CD14-positive monocyte (primary cell): ENCODE results near the gene TPP2. TPM values are rescaled to one million over a fixed set of nuclear protein-coding genes. Genes with fewer than 3 reads are reported as not detected.

Source experiments
- DNase-seq, 3 donors: peaks; one replicate each; pipeline ENCODE4 v3.0.0-alpha.2; 2011 to 2022
- H2AFZ ChIP-seq: 2 replicates; pipeline ENCODE4 v1.6.0; 2012; ENCODE audit warnings: mild to moderate bottlenecking, low read depth, low read length, inconsistent platforms; ENCODE audit not compliant: insufficient read depth, poor library complexity, severe bottlenecking
- H3K27ac ChIP-seq, 2 donors: 1 replicate in 1 of 2; 2 replicates in 1 of 2; pipeline ENCODE4 v1.5.1; 2012 to 2013; ENCODE audit warnings: low read length in 2 of 2, control low read depth in 1 of 2, inconsistent platforms in 1 of 2, low read depth in 1 of 2, mild to moderate bottlenecking in 1 of 2
- H3K27me3 ChIP-seq, 2 donors: one replicate each; pipeline versions ENCODE4 v1.6.0 to v1.6.1; 2011 to 2013; ENCODE audit warnings: low read length in 2 of 2; ENCODE audit not compliant: control insufficient read depth in 2 of 2, insufficient read depth in 2 of 2
- H3K36me3 ChIP-seq, 2 donors: replicated peaks in 1 of 2; 1 replicate in 1 of 2; 2 replicates in 1 of 2; pipeline versions ENCODE4 v1.5.1 to v1.6.1; 2012 to 2013; ENCODE audit warnings: low read length in 2 of 2, control low read depth in 1 of 2, inconsistent platforms in 1 of 2, mild to moderate bottlenecking in 1 of 2; ENCODE audit not compliant: insufficient read depth in 2 of 2, control insufficient read depth in 1 of 2
- H3K4me1 ChIP-seq, 2 donors: 1 replicate in 1 of 2; 2 replicates in 1 of 2; pipeline versions ENCODE4 v1.5.1 to v1.6.1; 2012 to 2013; ENCODE audit warnings: low read length in 2 of 2, control low read depth in 1 of 2, inconsistent platforms in 1 of 2, mild to moderate bottlenecking in 1 of 2, moderate library complexity in 1 of 2; ENCODE audit not compliant: insufficient read depth in 2 of 2, control insufficient read depth in 1 of 2
- H3K4me2 ChIP-seq: replicated peaks from 2 replicates; pipeline ENCODE3; 2012; ENCODE audit warnings: low read length, moderate library complexity, mild to moderate bottlenecking; ENCODE audit not compliant: poor library complexity, severe bottlenecking; ENCODE audit errors: extremely low read depth
- H3K4me3 ChIP-seq, 3 experiments: fragments of 200-600 bp in 1 of 3; sonication (generic) in 1 of 3; replicated peaks in 1 of 3; 1 replicate in 2 of 3; 2 replicates in 1 of 3; pipeline ENCODE4 v1.5.1; 2011 to 2013; ENCODE audit warnings: low read length in 3 of 3, mild to moderate bottlenecking in 3 of 3, control low read depth in 2 of 3, low read depth in 2 of 3, inconsistent platforms in 1 of 3, moderate library complexity in 1 of 3
- H3K79me2 ChIP-seq: 2 replicates; pipeline ENCODE4 v1.6.0; 2012; ENCODE audit warnings: mild to moderate bottlenecking, control low read depth, inconsistent platforms, low read length, moderate library complexity; ENCODE audit not compliant: insufficient read depth
- H3K9ac ChIP-seq: 2 replicates; pipeline ENCODE4 v1.6.0; 2017; ENCODE audit warnings: low read length, mild to moderate bottlenecking; ENCODE audit not compliant: insufficient read depth, poor library complexity, severe bottlenecking
- H3K9me3 ChIP-seq, 2 donors: replicated peaks in 1 of 2; 1 replicate in 1 of 2; 2 replicates in 1 of 2; pipeline versions ENCODE4 v1.5.1 to v1.6.1; 2012 to 2013; ENCODE audit warnings: low read length in 2 of 2, control low read depth in 1 of 2; ENCODE audit not compliant: control insufficient read depth in 1 of 2, insufficient read depth in 1 of 2
- H4K20me1 ChIP-seq: 2 replicates; pipeline ENCODE4 v1.6.0; 2012; ENCODE audit warnings: mild to moderate bottlenecking, low read length, control low read depth, moderate library complexity; ENCODE audit not compliant: insufficient read depth
- H3K27ac Mint-ChIP-seq, 7 donors: one replicate each; pipeline ENCODE4 v1.8.0; 2020; ENCODE audit warnings: mild to moderate bottlenecking in 7 of 7, mixed read lengths in 7 of 7, moderate library complexity in 6 of 7, inconsistent platforms in 2 of 7
- H3K27me3 Mint-ChIP-seq, 3 donors: one replicate each; pipeline ENCODE4 v1.8.0; 2021 to 2022; ENCODE audit warnings: low read depth in 3 of 3, mild to moderate bottlenecking in 3 of 3, mixed read lengths in 3 of 3, moderate library complexity in 3 of 3, inconsistent platforms in 1 of 3
- H3K36me3 Mint-ChIP-seq, 2 donors: one replicate each; pipeline ENCODE4 v1.8.0; 2020; ENCODE audit warnings: mixed read lengths in 2 of 2, inconsistent platforms in 1 of 2, mild to moderate bottlenecking in 1 of 2
- H3K4me1 Mint-ChIP-seq: one replicate; pipeline ENCODE4 v1.8.0; 2020; ENCODE audit warnings: mild to moderate bottlenecking, mixed read lengths
- H3K4me3 Mint-ChIP-seq, 2 donors: one replicate each; pipeline ENCODE4 v1.8.0; 2020; ENCODE audit warnings: mild to moderate bottlenecking in 2 of 2, mixed read lengths in 2 of 2, moderate library complexity in 1 of 2
- H3K9me3 Mint-ChIP-seq, 7 donors: one replicate each; pipeline ENCODE4 v1.8.0; 2020 to 2022; ENCODE audit warnings: mixed read lengths in 7 of 7, mild to moderate bottlenecking in 6 of 7, moderate library complexity in 6 of 7, inconsistent platforms in 2 of 7
- CTCF ChIP-seq: fragments of 200-600 bp; IDR thresholded peaks from one replicate; pipeline ENCODE4 v1.8.0; 2022; ENCODE audit warnings: antibody characterized with exemption, mild to moderate bottlenecking
- WGBS: methylation state at CpG from one replicate; pipeline ENCODE4 v1.1.5; 2013; ENCODE audit warnings: missing lambda C conversion rate; ENCODE audit not compliant: insufficient coverage; 5-methylcytosine and 5-hydroxymethylcytosine counted together
- intact Hi-C, 2 donors: fragments of 100-400 bp; cut with micrococcal nuclease; formaldehyde crosslinking; loops; one replicate each; pipeline versions ENCODE4 v1.15.0 to v1.15.1; 2023
- polyA plus RNA-seq, 3 donors: library from polyadenylated mRNA; depleted of rRNA in 1 of 3; unstranded in 2 of 3; stranded (reverse) in 1 of 3; fragments of 300-500 nt in 2 of 3; fragments of >200 nt in 1 of 3; fragmentation: Illumina TruSeq in 2 of 3; gene quantifications; 1 replicate in 2 of 3; 2 replicates in 1 of 3; pipeline ENCODE4 v1.2.3, GENCODE V29; 2012 to 2021

TPP2 gene
- polyA plus RNA-seq, 3 donors, result 18.0 to 39.7 (median 26.0) TPM

GRCh38 chr13:102599426-102600012 lies 2.7 kb downstream of the TPP2 start:
- Histone ChIP-seq H3K4me3 (peak overlapping the region in 1 of 3 experiments; percentile 87), H3K4me1 (peaks cover 27 to 41% of the 10 kb centered on the region in 2 donors)
- DNase-seq, result no peak

More at GRCh38 chr13:102599426-102600012, 2.7 kb downstream of the TPP2 start:
- Histone ChIP-seq H3K27ac (no peak overlapping the region), H3K79me2 (peaks cover 93% of the 10 kb centered on the region), H3K27me3 (no peaks in the 10 kb centered on the region), H3K4me2 (peak overlapping the region; percentile 83), H2AFZ (no peak overlapping the region), H3K9me3 (no peaks in the 10 kb centered on the region), H3K36me3 (peaks cover 5 to 14% of the 10 kb centered on the region in 2 donors), H3K9ac (no peak overlapping the region), H4K20me1 (peaks cover 72% of the 10 kb centered on the region)
- intact Hi-C loops, result loop anchor here in 1 of 2 donors (5.0 to 10.0 kb wide), 2 partner anchors 175 to 248 kb away; partner anchors contain the start of genes ERCC5 and TEX30
- peak overlapping the region in 5 of 7 donors; percentile 1 to 69 (median 13) for H3K27ac Mint-ChIP-seq
- no peaks in the 10 kb centered on the region for H3K9me3 Mint-ChIP-seq
- peaks cover 28 to 33% of the 10 kb centered on the region in 2 donors for H3K36me3 Mint-ChIP-seq
- H3K4me3 Mint-ChIP-seq, result peak overlapping the region in 1 of 2 donors; percentile 61
- no peak for TF ChIP-seq CTCF
- WGBS, result 4% methylated on average over 2 of the region's 3 CpGs
- H3K27me3 Mint-ChIP-seq, result peaks cover 0 to 2% (median 0%) of the 10 kb centered on the region in 3 donors
- peaks cover 60% of the 10 kb centered on the region for H3K4me1 Mint-ChIP-seq
